ENCODE measurements around the gene TSPAN17.

TSPAN17 gene

GRCh38 chr5:176664886-176665285 is 17.6 kb downstream of the TSPAN17 start:
- H3K9ac ChIP-seq (ENCODE audit: low read length) = no peak overlapping the region
- no peaks in the 10 kb centered on the region for H3K36me3 ChIP-seq (ENCODE audit: control insufficient read depth, low read depth, low read length)
- no peaks in the 10 kb centered on the region for H3K9me3 ChIP-seq (ENCODE audit: control insufficient read depth, low read depth, low read length)
- H3K27me3 ChIP-seq (ENCODE audit: control insufficient read depth, insufficient read depth, low read length) = no peaks in the 10 kb centered on the region
- no peak overlapping the region for H3K27ac ChIP-seq (ENCODE audit: low read length)
- no peaks in the 10 kb centered on the region for H3K4me1 ChIP-seq (ENCODE audit: control insufficient read depth, low read depth, low read length)
- H3K4me3 ChIP-seq (ENCODE audit: low read length) = no peak overlapping the region

GRCh38 chr5:176665517-176665916 is 18.2 kb downstream of the TSPAN17 start:
- Histone ChIP-seq H3K4me1 (ENCODE audit: control insufficient read depth, low read depth, low read length) (no peaks in the 10 kb centered on the region), H3K4me3 (ENCODE audit: low read length) (no peak overlapping the region), H3K27ac (ENCODE audit: low read length) (no peak overlapping the region), H3K9me3 (ENCODE audit: control insufficient read depth, low read depth, low read length) (no peaks in the 10 kb centered on the region), H3K9ac (ENCODE audit: low read length) (no peak overlapping the region), H3K27me3 (ENCODE audit: control insufficient read depth, insufficient read depth, low read length) (no peaks in the 10 kb centered on the region), H3K36me3 (ENCODE audit: control insufficient read depth, low read depth, low read length) (no peaks in the 10 kb centered on the region)

GRCh38 chr5:176667637-176668036 is 20.4 kb downstream of the TSPAN17 start:
- Histone ChIP-seq H3K27ac (ENCODE audit: low read length) (no peak overlapping the region), H3K9ac (ENCODE audit: low read length) (no peak overlapping the region), H3K27me3 (ENCODE audit: control insufficient read depth, insufficient read depth, low read length) (no peaks in the 10 kb centered on the region), H3K36me3 (ENCODE audit: control insufficient read depth, low read depth, low read length) (no peaks in the 10 kb centered on the region), H3K4me3 (ENCODE audit: low read length) (no peak overlapping the region), H3K9me3 (ENCODE audit: control insufficient read depth, low read depth, low read length) (no peaks in the 10 kb centered on the region), H3K4me1 (ENCODE audit: control insufficient read depth, low read depth, low read length) (peaks cover 6% of the 10 kb centered on the region)

GRCh38 chr5:176670449-176670848 is 23.2 kb downstream of the TSPAN17 start:
- Histone ChIP-seq H3K27ac (ENCODE audit: low read length) (no peak overlapping the region), H3K4me3 (ENCODE audit: low read length) (no peak overlapping the region)

GRCh38 chr5:176671399-176671798 is 24.1 kb downstream of the TSPAN17 start:
- Histone ChIP-seq H3K9ac (ENCODE audit: low read length) (no peak overlapping the region), H3K4me3 (ENCODE audit: low read length) (no peak overlapping the region), H3K27me3 (ENCODE audit: control insufficient read depth, insufficient read depth, low read length) (no peaks in the 10 kb centered on the region), H3K36me3 (ENCODE audit: control insufficient read depth, low read depth, low read length) (no peaks in the 10 kb centered on the region), H3K4me1 (ENCODE audit: control insufficient read depth, low read depth, low read length) (peaks cover 12% of the 10 kb centered on the region), H3K27ac (ENCODE audit: low read length) (no peak overlapping the region), H3K9me3 (ENCODE audit: control insufficient read depth, low read depth, low read length) (no peaks in the 10 kb centered on the region)

More at GRCh38 chr5:176670449-176670848, 23.2 kb downstream of the TSPAN17 start:
- H3K9me3 ChIP-seq (ENCODE audit: control insufficient read depth, low read depth, low read length) = no peaks in the 10 kb centered on the region
- H3K4me1 ChIP-seq (ENCODE audit: control insufficient read depth, low read depth, low read length) = peaks cover 6% of the 10 kb centered on the region
- H3K36me3 ChIP-seq (ENCODE audit: control insufficient read depth, low read depth, low read length) = no peaks in the 10 kb centered on the region
- H3K27me3 ChIP-seq (ENCODE audit: control insufficient read depth, insufficient read depth, low read length) = no peaks in the 10 kb centered on the region
- H3K9ac ChIP-seq (ENCODE audit: low read length) = no peak overlapping the region

- peaks cover 12% of the 10 kb centered on the region for H3K4me1 ChIP-seq (ENCODE audit: control insufficient read depth, low read depth, low read length)
- H3K9ac ChIP-seq (ENCODE audit: low read length) = no peak overlapping the region
- no peak overlapping the region for H3K27ac ChIP-seq (ENCODE audit: low read length)
- H3K27me3 ChIP-seq (ENCODE audit: control insufficient read depth, insufficient read depth, low read length) = no peaks in the 10 kb centered on the region
- no peaks in the 10 kb centered on the region for H3K36me3 ChIP-seq (ENCODE audit: control insufficient read depth, low read depth, low read length)
- no peak overlapping the region for H3K4me3 ChIP-seq (ENCODE audit: low read length)
- H3K9me3 ChIP-seq (ENCODE audit: control insufficient read depth, low read depth, low read length) = no peaks in the 10 kb centered on the region
Observed at GRCh38 chr5:176671890-176672747, 24.8 kb downstream of the TSPAN17 start.

- Histone ChIP-seq H3K9ac (ENCODE audit: low read length) (no peak overlapping the region), H3K27ac (ENCODE audit: low read length) (no peak overlapping the region), H3K36me3 (ENCODE audit: control insufficient read depth, low read depth, low read length) (no peaks in the 10 kb centered on the region), H3K9me3 (ENCODE audit: control insufficient read depth, low read depth, low read length) (no peaks in the 10 kb centered on the region), H3K4me1 (ENCODE audit: control insufficient read depth, low read depth, low read length) (peaks cover 12% of the 10 kb centered on the region), H3K27me3 (ENCODE audit: control insufficient read depth, insufficient read depth, low read length) (no peaks in the 10 kb centered on the region), H3K4me3 (ENCODE audit: low read length) (no peak overlapping the region)
Observed at GRCh38 chr5:176673651-176674583, 26.6 kb downstream of the TSPAN17 start.

GRCh38 chr5:176674799-176675198 is 27.5 kb downstream of the TSPAN17 start:
- H3K27me3 ChIP-seq (ENCODE audit: control insufficient read depth, insufficient read depth, low read length) = no peaks in the 10 kb centered on the region
- no peaks in the 10 kb centered on the region for H3K9me3 ChIP-seq (ENCODE audit: control insufficient read depth, low read depth, low read length)
- no peak overlapping the region for H3K9ac ChIP-seq (ENCODE audit: low read length)
- peaks cover 12% of the 10 kb centered on the region for H3K4me1 ChIP-seq (ENCODE audit: control insufficient read depth, low read depth, low read length)
- no peak overlapping the region for H3K4me3 ChIP-seq (ENCODE audit: low read length)
- H3K27ac ChIP-seq (ENCODE audit: low read length) = no peak overlapping the region
- H3K36me3 ChIP-seq (ENCODE audit: control insufficient read depth, low read depth, low read length) = no peaks in the 10 kb centered on the region

GRCh38 chr5:176675676-176676360 is 28.5 kb downstream of the TSPAN17 start:
- no peaks in the 10 kb centered on the region for H3K9me3 ChIP-seq (ENCODE audit: control insufficient read depth, low read depth, low read length)
- no peak overlapping the region for H3K9ac ChIP-seq (ENCODE audit: low read length)
- peaks cover 12% of the 10 kb centered on the region for H3K4me1 ChIP-seq (ENCODE audit: control insufficient read depth, low read depth, low read length)
- peaks cover 4% of the 10 kb centered on the region for H3K27me3 ChIP-seq (ENCODE audit: control insufficient read depth, insufficient read depth, low read length)
- no peaks in the 10 kb centered on the region for H3K36me3 ChIP-seq (ENCODE audit: control insufficient read depth, low read depth, low read length)
- no peak overlapping the region for H3K27ac ChIP-seq (ENCODE audit: low read length)
- no peak overlapping the region for H3K4me3 ChIP-seq (ENCODE audit: low read length)

GRCh38 chr5:176676361-176676824 is 29.1 kb downstream of the TSPAN17 start:
- no peaks in the 10 kb centered on the region for H3K36me3 ChIP-seq (ENCODE audit: control insufficient read depth, low read depth, low read length)
- H3K27ac ChIP-seq (ENCODE audit: low read length) = no peak overlapping the region
- no peak overlapping the region for H3K4me3 ChIP-seq (ENCODE audit: low read length)
- peaks cover 12% of the 10 kb centered on the region for H3K4me1 ChIP-seq (ENCODE audit: control insufficient read depth, low read depth, low read length)
- H3K9ac ChIP-seq (ENCODE audit: low read length) = no peak overlapping the region
- H3K9me3 ChIP-seq (ENCODE audit: control insufficient read depth, low read depth, low read length) = no peaks in the 10 kb centered on the region
- peaks cover 4% of the 10 kb centered on the region for H3K27me3 ChIP-seq (ENCODE audit: control insufficient read depth, insufficient read depth, low read length)
